GM03348 (cell line): ENCODE results near the gene PHLPP1.

ENCODE experiments used
- DNase-seq: peaks from one replicate; pipeline ENCODE4 v3.0.0; 2012; ENCODE audit warnings: low spot score

Gene PHLPP1

DNA sequence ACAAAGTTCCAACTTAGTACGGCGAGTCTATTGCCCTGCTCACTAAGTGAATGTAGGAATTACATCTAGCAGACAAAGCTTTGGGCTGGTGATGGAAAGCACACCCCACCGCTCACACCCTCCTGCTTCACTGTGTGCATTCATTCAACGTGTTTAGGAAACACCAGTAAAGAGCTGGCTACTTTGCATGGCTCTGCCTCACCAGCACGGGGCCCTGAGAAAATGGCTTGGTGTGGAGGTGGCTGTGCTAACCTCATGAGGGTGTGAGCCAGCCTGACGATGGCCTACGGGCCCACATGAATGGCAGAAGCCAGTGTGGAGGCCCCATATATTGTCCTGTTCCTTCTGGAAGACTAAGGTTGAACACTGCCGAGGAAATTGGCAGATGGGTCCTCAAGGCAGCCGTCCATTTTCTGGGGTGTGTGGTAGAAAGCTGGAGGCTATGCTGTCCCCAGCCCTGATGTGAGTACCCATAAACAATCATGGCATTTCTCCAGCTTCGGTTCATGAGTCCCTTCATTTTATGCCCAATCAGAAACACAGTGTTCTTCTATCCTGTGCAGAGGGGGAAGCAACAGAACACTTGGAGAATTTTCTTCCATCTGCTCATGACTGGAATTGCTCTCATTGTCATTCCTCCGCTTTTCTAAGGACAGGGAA lies 269.4 kb downstream of the PHLPP1 start:
- no peak for DNase-seq

DNA sequence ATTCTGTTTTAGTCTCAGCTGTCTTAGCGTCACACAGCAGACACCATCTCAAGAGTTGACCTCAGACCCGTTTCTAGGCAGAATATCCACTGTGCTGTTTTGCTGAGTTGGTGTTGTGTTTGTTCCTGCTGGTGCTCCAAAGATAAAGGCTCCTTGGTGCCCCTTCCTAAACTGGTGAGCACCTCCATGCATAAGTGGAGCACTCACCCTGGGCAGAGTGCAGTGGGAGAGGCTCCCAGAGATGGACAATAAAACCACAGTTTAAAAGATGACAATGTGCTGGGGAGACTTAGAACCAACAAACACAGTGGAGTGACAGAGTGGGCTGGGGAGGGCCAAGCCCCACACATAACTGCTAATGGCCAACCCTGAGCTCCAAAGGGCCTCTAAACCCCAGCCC lies 271.1 kb downstream of the PHLPP1 start:
- DNase-seq: no peak

DNA sequence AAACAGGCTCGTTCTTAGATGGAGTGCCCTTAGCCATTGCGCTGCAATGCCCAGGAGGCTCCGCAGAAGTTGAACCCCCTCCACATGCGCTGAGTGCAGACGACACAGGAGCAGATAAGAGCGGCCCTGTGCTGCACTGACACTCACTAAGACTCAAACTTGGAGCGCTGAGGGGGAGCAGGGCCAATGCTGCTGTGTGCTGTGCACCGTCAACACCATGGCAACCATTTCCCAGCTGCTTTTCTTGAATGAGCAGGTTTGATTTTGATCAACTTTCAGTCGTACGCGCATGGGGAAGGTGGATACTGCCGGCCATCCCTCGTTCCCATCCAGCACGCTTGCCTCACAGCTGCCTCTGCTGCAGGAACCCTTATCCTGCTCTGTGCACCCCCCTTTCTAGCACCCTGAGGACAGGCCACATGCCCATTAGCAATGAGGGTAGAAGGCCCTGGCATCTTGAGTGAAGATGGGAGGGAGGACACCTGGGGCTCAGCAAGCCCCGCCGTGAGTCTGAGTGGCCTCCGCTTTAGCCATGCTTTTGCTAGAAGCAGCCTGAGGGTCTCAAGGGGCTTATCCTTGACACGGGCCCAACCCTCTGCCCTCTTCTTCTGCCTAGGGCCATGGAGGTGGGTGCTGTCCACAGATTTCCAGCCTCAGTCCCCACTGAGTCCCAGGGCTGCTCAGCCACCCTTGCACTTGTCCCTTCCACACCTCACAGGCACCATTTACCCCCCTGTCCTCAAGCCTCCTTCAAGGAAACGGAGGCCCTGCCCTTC lies 271.9 kb downstream of the PHLPP1 start:
- no peak for DNase-seq

DNA sequence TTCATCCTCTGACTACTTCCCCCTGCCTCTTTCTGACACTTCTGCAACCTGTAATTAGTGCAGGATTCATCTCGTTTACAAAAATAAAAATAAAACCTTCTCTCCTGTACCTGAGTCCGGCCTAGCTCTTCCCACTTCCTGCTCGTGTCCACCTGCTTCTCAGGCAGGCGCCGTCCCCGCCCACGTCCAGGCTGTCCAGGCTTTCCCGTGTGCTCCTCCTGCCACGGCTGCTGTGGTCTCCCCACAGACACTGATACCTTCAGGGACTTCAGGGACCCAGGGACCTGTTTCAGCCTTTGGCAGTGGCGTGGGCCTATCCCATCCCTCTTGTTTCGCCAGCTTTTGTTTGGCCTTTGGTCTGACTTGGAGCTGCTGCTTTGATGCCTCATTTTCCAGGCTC lies 272.5 kb downstream of the PHLPP1 start:
- DNase-seq: no peak

DNA sequence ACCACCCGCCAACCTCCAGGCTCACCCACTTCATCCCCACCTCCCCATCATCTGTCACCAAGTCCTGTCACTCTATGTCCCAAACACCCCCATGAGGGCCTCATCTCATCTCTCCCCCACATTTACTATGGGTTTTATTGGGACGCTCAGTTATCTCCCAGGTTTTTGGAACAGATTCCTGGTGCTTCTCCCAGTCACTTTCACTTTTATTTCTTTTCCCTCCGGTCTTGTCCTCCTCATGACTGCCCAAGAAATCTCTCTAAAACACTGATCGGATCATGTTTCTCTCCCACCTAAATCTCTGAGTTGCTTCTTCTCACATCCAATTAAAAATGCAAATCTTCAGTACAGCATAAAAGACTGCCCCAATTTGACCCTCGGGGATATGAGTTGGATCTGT lies 273.1 kb downstream of the PHLPP1 start:
- DNase-seq: no peak

DNA sequence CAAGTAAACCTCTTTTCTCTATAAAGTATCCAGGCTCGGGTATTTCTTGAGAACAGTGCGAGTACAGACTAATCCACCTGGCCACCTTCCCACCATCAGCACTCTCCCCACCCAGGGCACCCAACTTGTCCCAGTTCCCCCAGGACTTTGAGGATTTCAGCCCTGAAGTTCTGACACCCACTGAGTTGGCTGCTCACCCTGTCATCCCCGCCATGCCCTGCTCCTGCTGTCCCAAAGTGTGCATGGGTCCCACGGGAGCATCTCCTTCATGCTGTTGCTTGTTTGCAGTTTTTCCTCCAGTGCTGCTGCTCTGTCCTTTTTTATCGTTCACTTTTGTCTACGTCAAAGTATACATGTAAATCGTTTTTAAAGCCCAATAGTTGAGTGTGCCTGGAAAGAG lies 273.9 kb downstream of the PHLPP1 start:
- no peak for DNase-seq

DNA sequence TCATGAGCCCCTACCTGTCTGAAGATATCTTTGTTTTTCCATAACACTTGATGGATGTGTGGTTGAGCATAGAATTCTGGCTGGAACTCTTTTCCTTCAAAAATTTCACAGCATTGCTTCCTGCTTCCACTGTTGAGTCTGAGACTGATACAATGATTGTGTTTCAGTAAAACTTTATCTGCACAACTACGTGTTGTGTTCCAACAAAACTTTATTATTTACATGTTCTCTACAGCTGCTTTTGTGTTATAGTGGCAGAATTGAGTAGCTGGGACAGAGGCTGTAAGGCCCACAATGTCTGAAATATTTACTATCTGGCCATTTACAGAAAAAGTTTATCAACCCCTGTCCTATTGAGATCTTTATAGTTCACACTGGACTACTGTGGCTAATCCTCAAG lies 275.3 kb downstream of the PHLPP1 start:
- no peak for DNase-seq

DNA sequence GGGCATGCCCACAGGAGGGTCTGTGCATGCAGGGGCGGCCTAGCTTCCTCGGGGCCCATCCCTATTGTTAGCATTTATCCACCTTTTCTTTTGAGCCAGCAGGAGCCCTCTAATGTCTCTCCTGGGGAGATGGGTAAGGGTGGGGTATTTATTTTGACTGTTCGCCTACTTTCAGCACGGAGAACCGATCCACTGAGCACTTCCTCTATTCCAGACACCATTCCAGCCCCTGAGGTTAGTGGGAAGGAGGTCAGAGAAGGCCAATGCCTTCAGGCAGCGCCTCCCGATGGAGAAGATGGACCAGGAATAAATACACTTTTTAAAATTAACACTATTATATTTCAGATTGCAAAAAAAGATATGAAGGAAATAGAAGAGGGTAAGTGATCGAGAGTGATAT lies 276.0 kb downstream of the PHLPP1 start:
- no peak for DNase-seq

DNA sequence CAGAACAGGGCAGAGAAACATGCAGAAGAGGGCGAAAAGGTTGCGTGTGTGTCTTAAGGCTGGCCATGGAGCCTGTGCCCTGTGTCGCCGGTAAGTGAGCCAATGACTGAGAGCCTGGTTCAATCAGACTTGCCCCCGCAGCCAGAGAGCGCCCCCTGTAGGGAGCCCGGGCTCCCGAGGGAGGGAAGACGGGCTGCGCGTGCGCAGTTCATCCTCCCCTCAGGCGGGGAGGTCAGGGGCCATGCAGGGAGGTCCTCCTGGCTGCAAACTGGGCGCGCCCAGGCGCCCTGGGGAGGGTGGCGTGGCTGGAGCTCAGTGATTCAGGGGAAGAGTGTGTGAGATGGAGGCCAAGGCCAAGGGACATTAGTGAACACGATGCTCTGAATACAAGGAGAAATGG lies 276.6 kb downstream of the PHLPP1 start:
- no peak for DNase-seq

DNA sequence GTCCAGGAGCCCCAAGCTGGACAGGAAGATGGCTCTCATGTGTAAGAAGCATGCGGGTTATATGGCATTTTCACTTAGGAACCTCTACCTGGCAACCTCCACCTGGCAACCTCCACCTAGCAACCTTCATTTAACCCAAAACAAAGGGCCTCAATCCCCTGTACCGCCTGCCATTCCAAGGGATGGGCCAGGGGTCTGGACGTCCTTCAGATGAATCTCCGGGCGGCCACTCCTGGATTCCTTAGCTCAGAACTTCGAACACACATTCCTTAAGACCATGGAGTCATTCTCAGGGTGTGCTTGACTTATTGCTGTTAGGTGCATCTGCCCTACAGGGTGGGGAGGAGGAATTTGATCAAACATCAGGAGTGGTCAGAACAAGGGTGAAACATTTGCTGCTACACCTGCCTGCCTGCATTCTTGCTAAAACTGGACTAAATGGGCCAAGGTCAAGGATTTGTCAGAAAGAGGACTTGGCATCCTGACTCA lies 277.6 kb downstream of the PHLPP1 start:
- DNase-seq: no peak

DNA sequence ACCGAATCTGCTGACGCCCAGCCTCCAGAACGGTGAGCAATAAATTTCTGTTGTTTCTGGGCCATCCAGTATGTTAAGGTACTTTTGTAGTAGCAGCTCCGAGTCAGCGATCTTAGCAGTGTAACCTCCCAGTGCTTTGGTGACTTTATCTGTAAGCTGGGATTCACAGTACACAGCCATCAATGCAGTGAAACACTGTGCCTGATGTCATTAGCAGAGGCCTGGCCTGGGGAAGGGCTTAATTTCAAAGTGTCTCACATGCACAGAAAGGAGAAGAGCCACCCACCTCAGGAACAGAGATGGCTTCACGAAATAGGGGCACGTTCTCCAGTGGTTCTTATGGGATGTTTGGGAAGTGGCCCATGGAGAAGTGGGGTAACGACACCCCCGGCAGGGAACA lies 281.2 kb downstream of the PHLPP1 start:
- DNase-seq: no peak

DNA sequence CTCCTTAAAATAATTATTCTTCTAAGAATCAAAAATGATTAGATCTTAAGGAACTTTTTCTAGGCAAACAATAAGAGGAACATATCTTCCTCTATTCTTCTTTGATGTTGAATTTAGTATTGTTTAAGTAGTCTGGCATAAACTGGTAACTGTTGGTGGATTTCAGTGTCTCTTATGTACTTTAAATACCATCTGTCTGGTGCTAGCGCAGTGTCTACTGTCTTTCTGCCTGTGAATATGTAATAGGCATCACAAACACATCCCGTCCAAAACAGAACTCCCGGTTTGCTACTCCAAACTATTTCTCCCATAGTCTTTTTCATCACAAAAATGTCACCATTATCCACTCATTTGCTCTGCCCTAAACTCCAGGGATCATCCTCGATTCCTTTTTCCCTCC lies 281.7 kb downstream of the PHLPP1 start:
- no peak for DNase-seq

DNA sequence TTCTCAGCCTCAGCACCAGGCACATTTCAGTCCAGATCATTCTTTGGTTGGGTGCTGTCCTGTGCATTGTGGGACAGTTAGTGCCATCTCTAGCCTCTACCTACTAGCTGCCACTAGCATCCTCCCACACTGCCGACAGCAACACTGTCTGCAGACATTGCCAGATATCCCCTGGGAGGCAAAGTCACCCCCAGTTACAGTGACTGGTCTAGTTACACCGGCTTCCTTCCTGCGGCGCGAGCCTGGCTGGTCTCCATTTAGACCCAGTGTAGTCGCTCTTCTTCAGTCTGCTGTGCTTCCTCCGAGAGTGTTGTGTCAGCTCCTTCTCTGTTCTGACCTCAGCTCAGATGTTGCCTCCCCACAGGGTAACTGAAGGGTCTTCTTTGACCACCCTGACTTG lies 283.1 kb downstream of the PHLPP1 start:
- no peak for DNase-seq

DNA sequence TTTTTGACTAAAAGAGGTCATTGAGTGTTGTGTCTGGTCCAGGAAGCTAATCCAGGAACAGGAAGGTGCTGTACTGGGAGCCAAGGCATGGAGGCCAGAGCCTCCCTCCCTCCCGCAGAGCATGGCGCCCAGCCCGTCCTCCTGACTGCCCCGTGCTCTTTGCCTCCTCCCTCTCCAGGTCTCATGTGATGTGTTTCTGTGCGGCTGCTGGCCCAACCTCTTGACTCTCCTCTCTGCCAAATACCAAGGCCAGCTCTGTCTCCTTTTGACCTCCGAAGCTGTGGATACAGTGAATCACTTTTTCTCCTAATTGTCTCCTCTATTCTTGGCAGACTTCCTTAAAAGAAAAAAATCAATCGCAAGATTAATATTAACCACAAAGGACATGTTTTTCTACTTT lies 284.1 kb downstream of the PHLPP1 start:
- peak; percentile 57 for DNase-seq

DNA sequence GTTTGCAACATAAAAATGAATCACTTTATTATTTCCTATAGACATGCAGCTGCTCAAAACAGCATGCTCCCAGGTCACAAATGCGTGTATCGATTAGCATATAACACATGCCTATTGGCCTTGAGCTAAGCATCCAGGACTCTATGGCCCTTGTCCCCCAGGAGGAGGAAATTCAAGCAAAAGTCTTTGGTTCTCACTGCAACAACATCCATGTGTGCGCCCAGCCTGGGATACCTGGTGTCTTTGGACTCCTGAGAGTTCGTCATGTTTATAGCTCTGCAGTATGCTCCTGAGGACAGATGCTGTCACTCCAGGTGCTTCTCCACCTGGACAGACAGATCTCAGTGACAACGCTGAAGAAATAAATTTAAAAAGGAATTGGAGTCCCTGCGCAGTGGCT lies 284.6 kb downstream of the PHLPP1 start:
- DNase-seq: no peak

DNA sequence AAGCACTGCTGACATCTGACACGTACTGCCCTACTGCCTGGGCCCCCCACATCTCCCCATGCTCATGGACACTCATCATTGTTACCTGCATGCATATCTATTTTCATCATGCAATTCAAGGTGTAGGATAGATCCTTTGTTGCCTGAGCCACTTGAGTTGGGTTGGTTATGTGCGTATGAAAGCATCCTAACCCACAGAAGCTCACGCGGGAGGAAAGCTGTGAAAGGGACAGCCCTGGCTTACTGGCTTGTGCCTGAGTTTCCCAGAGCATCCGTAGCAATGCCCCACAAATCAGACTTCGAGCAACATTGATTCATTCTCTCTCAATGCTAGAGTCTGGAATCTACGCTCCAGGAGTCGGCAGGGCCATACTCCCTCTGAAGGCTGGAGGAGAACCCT lies 285.5 kb downstream of the PHLPP1 start:
- DNase-seq: no peak

DNA sequence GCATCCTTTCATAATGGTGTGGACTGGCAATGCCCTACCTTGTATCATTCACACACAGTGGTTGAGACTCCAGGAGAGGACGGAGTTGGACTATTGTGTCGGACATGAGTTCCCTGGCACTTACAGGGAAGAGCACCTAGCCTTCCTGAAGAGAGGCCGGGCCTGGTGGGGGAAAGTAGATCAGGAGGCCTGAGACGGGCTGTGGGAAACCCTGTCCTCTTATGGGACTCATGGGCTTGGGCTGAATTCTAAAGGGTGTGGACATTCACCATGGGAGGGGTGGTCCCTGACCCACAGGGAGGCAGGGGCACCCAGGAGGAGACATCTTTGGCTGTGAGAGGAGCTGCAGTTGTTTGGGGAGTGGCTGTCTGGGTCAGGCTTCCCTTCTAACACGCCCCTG lies 286.5 kb downstream of the PHLPP1 start:
- no peak for DNase-seq

DNA sequence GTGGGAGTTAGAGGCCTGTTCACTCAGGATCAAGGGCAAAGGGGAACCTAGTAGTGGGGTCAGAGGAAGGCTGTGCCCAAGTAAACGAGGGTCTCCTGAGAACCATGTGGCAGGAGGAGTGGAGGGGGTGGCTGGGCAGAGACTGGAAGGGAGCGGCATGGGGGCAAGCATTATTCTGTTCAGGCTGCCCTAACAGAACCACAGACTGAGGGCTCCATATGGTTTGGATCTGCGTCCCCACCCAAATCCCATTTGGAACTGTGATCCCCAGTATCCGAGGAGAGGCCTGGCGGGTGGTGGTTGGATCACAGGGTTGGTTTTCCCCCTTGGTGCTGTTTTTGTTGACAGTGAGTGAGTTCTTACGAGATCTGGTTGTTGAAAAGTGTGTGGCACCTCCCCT lies 287.0 kb downstream of the PHLPP1 start:
- DNase-seq: no peak

DNA sequence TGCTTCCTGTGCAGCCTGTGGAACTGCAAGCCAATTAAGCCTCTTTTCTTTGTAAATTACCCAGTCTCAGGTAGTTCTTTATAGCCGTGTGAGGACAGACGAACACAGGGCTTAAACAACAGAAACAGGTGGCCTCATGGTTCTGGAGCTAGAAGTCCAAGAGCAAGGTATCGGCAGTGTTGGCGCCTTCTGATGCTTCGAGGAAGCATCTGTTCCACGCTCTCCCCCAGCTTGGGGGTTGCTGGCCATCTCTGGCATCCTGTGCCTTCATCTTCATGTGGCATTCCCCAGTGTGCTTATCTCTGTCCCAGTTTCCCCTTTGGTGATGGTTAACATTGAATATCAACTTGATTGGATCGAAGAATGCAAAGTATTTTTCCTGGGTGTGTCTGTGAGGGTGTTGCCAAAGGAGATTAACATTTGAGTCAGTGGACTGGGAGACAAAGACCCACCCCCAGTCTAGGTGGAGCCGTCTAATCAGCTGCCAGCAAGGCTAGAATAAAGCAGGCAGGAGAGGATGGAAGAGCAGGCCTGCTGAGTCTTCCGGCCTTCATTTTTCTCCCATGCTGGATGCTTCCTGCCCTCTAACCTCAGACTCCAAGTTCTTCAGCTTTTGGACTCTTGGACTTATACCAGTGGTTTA lies 287.6 kb downstream of the PHLPP1 start:
- DNase-seq: no peak

DNA sequence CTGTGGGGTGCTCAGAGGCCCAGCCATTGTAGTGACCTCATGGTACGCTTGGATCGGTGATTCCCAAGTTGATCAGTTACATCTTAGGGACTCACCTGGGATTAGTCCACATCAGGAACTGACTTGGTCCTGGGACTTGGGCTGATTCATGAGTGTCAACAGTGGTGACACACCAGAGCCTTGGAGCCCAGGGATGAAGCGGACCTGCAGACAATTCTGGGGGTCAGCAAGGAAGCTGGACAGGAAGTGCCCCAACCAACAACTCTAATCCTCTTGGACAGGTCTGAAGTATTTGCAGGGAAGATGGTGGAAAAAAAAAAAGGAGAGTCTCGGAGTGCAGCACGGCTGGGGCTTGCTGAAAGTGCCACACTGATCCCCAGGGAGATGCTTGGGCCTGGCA lies 288.6 kb downstream of the PHLPP1 start:
- DNase-seq: no peak

DNA sequence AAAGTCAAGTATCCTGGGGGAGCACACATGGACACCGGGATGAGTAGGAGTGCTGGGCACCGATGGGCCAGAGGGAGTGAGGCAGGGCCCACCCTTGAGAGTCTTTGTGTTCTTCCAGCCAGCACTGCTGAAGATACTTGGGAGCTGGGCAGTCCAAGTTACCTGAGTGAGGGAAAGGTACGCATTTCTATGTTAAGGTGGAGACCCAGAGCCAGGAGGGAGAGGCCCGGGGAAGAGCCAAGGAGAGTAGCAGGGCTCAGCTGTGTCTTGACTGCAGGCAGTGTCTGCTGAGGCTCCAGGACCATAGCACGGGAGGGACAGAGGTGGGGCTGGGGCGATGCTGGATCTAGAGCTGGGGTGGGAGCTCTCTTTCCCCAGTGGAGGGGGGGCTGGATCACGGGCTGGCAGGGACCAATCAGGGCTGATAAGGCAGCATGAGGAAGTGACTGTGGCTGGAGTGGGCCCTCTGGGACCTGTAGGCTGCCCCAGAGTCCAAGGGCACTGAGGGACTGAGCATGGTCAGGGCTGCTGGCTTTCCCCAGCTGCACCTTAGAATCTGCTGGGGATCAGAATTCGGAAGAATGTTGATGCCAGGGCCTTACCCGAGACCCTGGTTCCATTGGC lies 289.2 kb downstream of the PHLPP1 start:
- no peak for DNase-seq

DNA sequence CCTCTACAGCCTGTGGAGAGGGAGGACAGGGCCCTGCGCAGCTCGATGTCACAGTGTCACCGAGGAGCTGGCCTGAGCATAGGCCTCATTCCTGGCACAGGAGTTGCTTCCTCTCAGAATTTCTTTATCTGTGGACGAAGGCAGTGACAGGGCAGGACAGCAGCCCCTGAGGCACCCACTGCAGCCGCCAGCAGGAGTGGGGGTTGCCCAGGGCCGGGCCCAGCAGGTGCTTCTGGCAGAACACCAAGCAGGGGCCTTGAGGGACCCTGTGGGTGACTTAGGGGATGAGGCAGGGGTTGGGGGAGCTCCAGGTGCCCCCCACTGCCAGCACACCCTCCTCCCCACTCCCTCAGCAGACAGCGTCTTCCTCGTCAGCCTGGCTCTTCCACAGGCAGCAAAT lies 290.0 kb downstream of the PHLPP1 start:
- no peak for DNase-seq

DNA sequence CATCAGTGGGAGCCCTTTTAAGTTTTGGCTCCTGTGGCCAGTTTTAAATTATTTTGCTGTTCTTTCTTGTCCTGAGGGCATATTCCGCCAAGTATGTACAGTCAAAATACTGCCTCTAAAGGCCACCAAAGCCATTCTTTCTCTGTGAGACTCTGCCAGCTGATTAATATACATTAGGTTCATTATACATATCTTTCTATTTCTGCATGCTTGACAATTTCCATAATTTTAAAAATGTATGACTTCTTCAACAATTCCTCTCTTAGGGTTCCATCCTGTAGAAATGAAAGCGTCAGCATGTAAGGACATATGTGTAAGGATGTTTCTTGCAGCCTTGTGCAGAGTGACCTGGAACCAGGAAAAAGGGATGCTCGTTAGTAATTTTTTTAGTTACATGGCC lies 291.9 kb downstream of the PHLPP1 start:
- no peak for DNase-seq
